Astrocyte (in vitro differentiated cells and primary cell): ENCODE results near the gene RPP25L. TPM values are rescaled to one million over a fixed set of nuclear protein-coding genes. Genes with fewer than 3 reads are reported as not detected.

ENCODE experiments used
- DNase-seq: peaks from one replicate; pipeline ENCODE4 v3.0.0-alpha.2; 2010; ENCODE audit warnings: low read depth
- FAIRE-seq: peaks from 2 replicates; lab custom pipeline; 2011; peaks lifted over from hg19 to GRCh38; lab: Jason Lieb, UNC
- H2AFZ ChIP-seq: 2 replicates; pipeline ENCODE4 v1.6.0; 2012; ENCODE audit warnings: low read depth, low read length, inconsistent platforms
- H3K27ac ChIP-seq: 2 replicates; pipeline ENCODE4 v1.5.1; 2011; ENCODE audit warnings: low read depth, low read length, inconsistent platforms
- H3K27me3 ChIP-seq: 2 replicates; pipeline ENCODE4 v1.6.0; 2011; ENCODE audit warnings: low read length, inconsistent platforms; ENCODE audit not compliant: insufficient read depth
- H3K36me3 ChIP-seq: 2 replicates; pipeline ENCODE4 v1.5.1; 2011; ENCODE audit warnings: low read length, inconsistent platforms; ENCODE audit not compliant: insufficient read depth
- H3K4me1 ChIP-seq: 2 replicates; pipeline ENCODE4 v1.5.1; 2011; ENCODE audit warnings: low read length, inconsistent platforms; ENCODE audit not compliant: insufficient read depth
- H3K4me2 ChIP-seq: 2 replicates; pipeline ENCODE4 v1.6.0; 2012; ENCODE audit warnings: low read length, inconsistent platforms
- H3K4me3 ChIP-seq: 2 replicates; pipeline ENCODE4 v1.5.1; 2011; ENCODE audit warnings: low read depth, mild to moderate bottlenecking, low read length, inconsistent platforms; ENCODE audit not compliant: insufficient read depth
- H3K79me2 ChIP-seq: 2 replicates; pipeline ENCODE4 v1.6.0; 2012; ENCODE audit warnings: mild to moderate bottlenecking, low read length, inconsistent platforms; ENCODE audit not compliant: insufficient read depth
- H3K9ac ChIP-seq: 2 replicates; pipeline ENCODE4 v1.6.0; 2012; ENCODE audit warnings: mild to moderate bottlenecking, low read length, inconsistent platforms
- H3K9me3 ChIP-seq: 2 replicates; pipeline ENCODE4 v1.5.1; 2012; ENCODE audit warnings: low read depth, mild to moderate bottlenecking, low read length, inconsistent platforms; ENCODE audit not compliant: insufficient read depth
- H4K20me1 ChIP-seq: 2 replicates; pipeline ENCODE4 v1.6.0; 2012; ENCODE audit warnings: low read length, inconsistent platforms; ENCODE audit not compliant: insufficient read depth
- H3K27ac Mint-ChIP-seq: one replicate; pipeline ENCODE4 v1.8.0; 2021; ENCODE audit warnings: mild to moderate bottlenecking, mixed read lengths; ENCODE audit not compliant: unreplicated experiment
- H3K27me3 Mint-ChIP-seq: one replicate; pipeline ENCODE4 v1.8.0; 2021; ENCODE audit warnings: low read depth, mixed read lengths; ENCODE audit not compliant: unreplicated experiment
- H3K36me3 Mint-ChIP-seq: one replicate; pipeline ENCODE4 v1.8.0; 2021; ENCODE audit warnings: low read depth, mixed read lengths; ENCODE audit not compliant: unreplicated experiment
- H3K4me1 Mint-ChIP-seq: one replicate; pipeline ENCODE4 v1.8.0; 2021; ENCODE audit warnings: low read depth, mixed read lengths; ENCODE audit not compliant: unreplicated experiment
- H3K4me3 Mint-ChIP-seq: one replicate; pipeline ENCODE4 v1.8.0; 2021; ENCODE audit warnings: mild to moderate bottlenecking, moderate library complexity, mixed read lengths; ENCODE audit not compliant: unreplicated experiment
- H3K9me3 Mint-ChIP-seq: one replicate; pipeline ENCODE4 v1.8.0; 2021; ENCODE audit warnings: mild to moderate bottlenecking, mixed read lengths; ENCODE audit not compliant: unreplicated experiment
- EZH2 ChIP-seq: IDR thresholded peaks from 2 replicates; pipeline ENCODE4 v1.6.1; 2012; ENCODE audit warnings: mild to moderate bottlenecking, low read length, inconsistent platforms; ENCODE audit not compliant: insufficient read depth
- total RNA-seq: library from RNA; stranded (reverse); gene quantifications from 2 replicates; pipeline ENCODE4 v1.2.1, GENCODE V29; 2021
- TF ChIP-seq, protein P1 (sequence below): IDR thresholded peaks from 2 replicates; pipeline ENCODE4 v1.5.1; 2011; ENCODE audit warnings: low read depth, mild to moderate bottlenecking, inconsistent platforms, low read length, moderate library complexity; ENCODE audit not compliant: insufficient read depth

The RPP25L gene
- total RNA-seq, 1 donor from 2014 or later = 13.9 TPM

- Mint-ChIP-seq H3K27ac (peak overlapping the region; percentile 66), H3K4me1 (peaks cover 4% of the 10 kb centered on the region), H3K4me3 (peak overlapping the region; percentile 76), H3K36me3 (peaks cover 3% of the 10 kb centered on the region), H3K9me3 (no peaks in the 10 kb centered on the region), H3K27me3 (no peaks in the 10 kb centered on the region)
- TF ChIP-seq, protein P1, sequence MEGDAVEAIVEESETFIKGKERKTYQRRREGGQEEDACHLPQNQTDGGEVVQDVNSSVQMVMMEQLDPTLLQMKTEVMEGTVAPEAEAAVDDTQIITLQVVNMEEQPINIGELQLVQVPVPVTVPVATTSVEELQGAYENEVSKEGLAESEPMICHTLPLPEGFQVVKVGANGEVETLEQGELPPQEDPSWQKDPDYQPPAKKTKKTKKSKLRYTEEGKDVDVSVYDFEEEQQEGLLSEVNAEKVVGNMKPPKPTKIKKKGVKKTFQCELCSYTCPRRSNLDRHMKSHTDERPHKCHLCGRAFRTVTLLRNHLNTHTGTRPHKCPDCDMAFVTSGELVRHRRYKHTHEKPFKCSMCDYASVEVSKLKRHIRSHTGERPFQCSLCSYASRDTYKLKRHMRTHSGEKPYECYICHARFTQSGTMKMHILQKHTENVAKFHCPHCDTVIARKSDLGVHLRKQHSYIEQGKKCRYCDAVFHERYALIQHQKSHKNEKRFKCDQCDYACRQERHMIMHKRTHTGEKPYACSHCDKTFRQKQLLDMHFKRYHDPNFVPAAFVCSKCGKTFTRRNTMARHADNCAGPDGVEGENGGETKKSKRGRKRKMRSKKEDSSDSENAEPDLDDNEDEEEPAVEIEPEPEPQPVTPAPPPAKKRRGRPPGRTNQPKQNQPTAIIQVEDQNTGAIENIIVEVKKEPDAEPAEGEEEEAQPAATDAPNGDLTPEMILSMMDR = no peak
- TF ChIP-seq EZH2 = no peak
- no peaks in the 10 kb centered on the region for H3K27me3 ChIP-seq
- DNase-seq = no peak
- peaks cover 25% of the 10 kb centered on the region for H3K79me2 ChIP-seq
- peaks cover 27% of the 10 kb centered on the region for H4K20me1 ChIP-seq
- H3K27ac ChIP-seq = no peak overlapping the region
- FAIRE-seq = no peak
- no peaks in the 10 kb centered on the region for H3K9me3 ChIP-seq
- peak overlapping the region; percentile 83 for H3K9ac ChIP-seq
- peaks cover 16% of the 10 kb centered on the region for H3K4me1 ChIP-seq
- H3K36me3 ChIP-seq = no peaks in the 10 kb centered on the region
- peak overlapping the region; percentile 76 for H3K4me3 ChIP-seq
- peak overlapping the region; percentile 99 for H3K4me2 ChIP-seq
- peak overlapping the region; percentile 99 for H2AFZ ChIP-seq
Observed at GRCh38 chr9:34638138-34638445, 26.2 kb upstream of the RPP25L start.

- peak; percentile 87 for DNase-seq
- Histone ChIP-seq H3K4me1 (peaks cover 16% of the 10 kb centered on the region), H3K9ac (peak within 1 kb of the TSS; percentile 83), H3K9me3 (no peaks in the 10 kb centered on the region), H2AFZ (peak within 1 kb of the TSS; percentile 99), H3K36me3 (no peaks in the 10 kb centered on the region), H3K79me2 (peaks cover 25% of the 10 kb centered on the region), H3K4me3 (peak within 1 kb of the TSS; percentile 76), H3K4me2 (peak within 1 kb of the TSS; percentile 99), H3K27me3 (no peaks in the 10 kb centered on the region), H3K27ac (peak within 1 kb of the TSS; percentile 53), H4K20me1 (peaks cover 27% of the 10 kb centered on the region)
- peak within 1 kb of the TSS; percentile 66 for H3K27ac Mint-ChIP-seq
- TF ChIP-seq, protein P1 = no peak
- no peak for TF ChIP-seq EZH2
- FAIRE-seq = no peak
- peaks cover 3% of the 10 kb centered on the region for H3K36me3 Mint-ChIP-seq
- peak within 1 kb of the TSS; percentile 87 for H3K4me3 Mint-ChIP-seq
- peaks cover 4% of the 10 kb centered on the region for H3K4me1 Mint-ChIP-seq
- no peaks in the 10 kb centered on the region for H3K9me3 Mint-ChIP-seq
- peaks cover 2% of the 10 kb centered on the region for H3K27me3 Mint-ChIP-seq
Observed at GRCh38 chr9:34637356-34638137, 25.6 kb upstream of the RPP25L start, which contains the start of gene SIGMAR1. SIGMAR1 (minus strand) TSS chr9:34637787; CDS start chr9:34637697, 90 bp downstream.
